K562 (cell line): ENCODE data around the gene ZNF503. TPM values are rescaled to one million over a fixed set of nuclear protein-coding genes. Genes with fewer than 3 reads are reported as not detected.
A peak's percentile ranks its signal among the peaks of the same experiment; 100 is the strongest.

Experiments
- ATAC-seq: fragments of 200-7000 bp; cut with Tn5 transposase; 3 replicates; pipeline ENCODE4 v1.9.1; 2020; ENCODE audit warnings: moderate library complexity
- BruUV-seq: library from RNA; stranded (reverse); fragments of 400-500 nt; replicated peaks from 2 replicates; lab custom pipeline; 2021; lab: Mats Ljungman, UMichigan
- CTCF ChIA-PET: fragments of 300-600 bp; formaldehyde crosslinking; extraction: SDS; loops from one replicate; lab custom pipeline; 2021; ENCODE audit warnings: low intra/inter-chr PET ratio; lab: Yijun Ruan, JAX
- POLR2A ChIA-PET: fragments of 300-600, 350-650 bp; sonication (Branson Sonifier 250); formaldehyde crosslinking; extraction: SDS; loops from one replicate; lab custom pipeline; 2021; ENCODE audit warnings: antibody characterized with exemption, inconsistent platforms; lab: Yijun Ruan, JAX
- DNase-seq, 4 experiments: peaks; one replicate each; pipeline versions ENCODE4 v3.0.0 to v3.0.0-alpha.2; 2011 to 2018; ENCODE audit warnings: low spot score in 3 of 4, mixed read lengths in 3 of 4; ENCODE audit errors: extremely low read depth in 1 of 4
- FAIRE-seq: peaks from 2 replicates; lab custom pipeline; 2011; peaks lifted over from hg19 to GRCh38; lab: Jason Lieb, UNC
- H2AFZ ChIP-seq: 2 replicates; pipeline ENCODE4 v1.6.0; 2011; ENCODE audit warnings: low read depth, low read length, control low read depth, inconsistent platforms
- H3K27ac ChIP-seq: fragments of 200-600 bp; 3 replicates; pipeline ENCODE4 v1.8.0; 2011; ENCODE audit warnings: low read depth, mild to moderate bottlenecking, control low read depth, inconsistent platforms, low read length, moderate library complexity, mixed read lengths; ENCODE audit errors: extremely low read depth
- H3K27me3 ChIP-seq, 2 experiments: fragments of 300-600 bp in 1 of 2; 2 replicates in 1 of 2; 3 replicates in 1 of 2; pipeline versions ENCODE4 v1.6.0 to v1.8.0; 2011; ENCODE audit warnings: inconsistent platforms in 2 of 2, low read length in 2 of 2, mild to moderate bottlenecking in 1 of 2, mixed read lengths in 1 of 2, moderate library complexity in 1 of 2; ENCODE audit not compliant: control insufficient read depth in 2 of 2, insufficient read depth in 2 of 2
- H3K36me3 ChIP-seq: fragments of 300-600 bp; 3 replicates; pipeline ENCODE4 v1.8.0; 2011; ENCODE audit warnings: mild to moderate bottlenecking, low read length, inconsistent platforms; ENCODE audit not compliant: control insufficient read depth, insufficient read depth
- H3K4me1 ChIP-seq, 2 experiments: fragments of 200-600 bp in 1 of 2; replicated peaks in 1 of 2; 2 replicates in 1 of 2; 3 replicates in 1 of 2; pipeline versions ENCODE4 v1.5.1 to v1.8.0; 2011; ENCODE audit warnings: inconsistent platforms in 2 of 2, low read length in 2 of 2, mild to moderate bottlenecking in 1 of 2, mixed read lengths in 1 of 2, moderate library complexity in 1 of 2; ENCODE audit not compliant: control insufficient read depth in 2 of 2, insufficient read depth in 2 of 2
- H3K4me2 ChIP-seq: 2 replicates; pipeline ENCODE4 v1.6.1; 2011; ENCODE audit warnings: low read length, control low read depth, inconsistent platforms, mixed read lengths; ENCODE audit not compliant: insufficient read depth
- H3K4me3 ChIP-seq: fragments of 200-600 bp; sonication (generic), shearing (Covaris generic); 2 replicates; pipeline ENCODE4 v1.5.1; 2016; ENCODE audit warnings: control low read depth, inconsistent platforms
- H3K79me2 ChIP-seq: fragments of 200-600 bp; 3 replicates; pipeline ENCODE4 v1.8.0; 2011; ENCODE audit warnings: low read length, inconsistent platforms; ENCODE audit not compliant: control insufficient read depth, insufficient read depth
- H3K9ac ChIP-seq, 2 experiments: 2 replicates each; pipeline versions ENCODE4 v1.6.0 to v1.6.1; 2011; ENCODE audit warnings: low read depth in 2 of 2, low read length in 2 of 2, control low read depth in 1 of 2, inconsistent platforms in 1 of 2, mild to moderate bottlenecking in 1 of 2, mixed read lengths in 1 of 2; ENCODE audit not compliant: insufficient read depth in 1 of 2
- H3K9me1 ChIP-seq: one replicate; pipeline ENCODE4 v1.6.0; 2011; ENCODE audit warnings: inconsistent platforms, mild to moderate bottlenecking, low read length, moderate library complexity; ENCODE audit not compliant: control insufficient read depth, insufficient read depth
- H3K9me3 ChIP-seq: replicated peaks from 2 replicates; pipeline ENCODE4 v1.5.1; 2011; ENCODE audit warnings: low read depth, low read length, inconsistent platforms; ENCODE audit not compliant: control insufficient read depth, insufficient read depth
- H4K20me1 ChIP-seq: replicated peaks from 2 replicates; pipeline ENCODE4 v1.6.1; 2011; ENCODE audit warnings: low read length, inconsistent platforms, mixed read lengths; ENCODE audit not compliant: control insufficient read depth, insufficient read depth
- ZNF12 ChIP-seq: sonication (generic); formaldehyde crosslinking; IDR thresholded peaks from 2 replicates; pipeline ENCODE4 v1.4.0; 2020; ENCODE audit warnings: mild to moderate bottlenecking, missing genetic modification reagents
- WGBS: fragments of 100-300 bp; shearing (Covaris generic); methylation state at CpG from one replicate; pipeline ENCODE4 v1.1.6; 2016; ENCODE audit warnings: low coverage, mixed read lengths; ENCODE audit not compliant: insufficient coverage; ENCODE audit errors: missing lambda C conversion rate; 5-methylcytosine and 5-hydroxymethylcytosine counted together
- in situ Hi-C: fragments of 300-500 bp; cut with MboI; formaldehyde crosslinking; loops from 4 replicates; pipeline ENCODE4 v1.15.0; 2018; ENCODE audit warnings: inconsistent platforms, mixed read lengths
- intact Hi-C: fragments of 100-400 bp; cut with micrococcal nuclease; formaldehyde crosslinking; loops from 2 replicates; pipeline ENCODE4 v1.14.2; 2022
- polyA plus RNA-seq, 8 experiments: library from polyadenylated mRNA; depleted of rRNA in 4 of 8; stranded (reverse) in 5 of 8; unstranded in 3 of 8; fragments of >200 nt; fragmentation: Nextera tagmentation in 2 of 8; fragmentation: Illumina TruSeq in 1 of 8; extraction: Ambion mirVana in 2 of 8; extraction: Trizol in 1 of 8; gene quantifications; 2 replicates each; pipeline versions ENCODE4 v1.2.1 to v1.2.3, GENCODE V29; 2011 to 2014; ENCODE audit warnings: inconsistent platforms in 1 of 8, missing spikeins in 1 of 8
- total RNA-seq, 7 experiments: library from RNA; depleted of rRNA in 6 of 7; stranded (reverse); fragments of >200 nt in 6 of 7; fragmentation: Illumina TruSeq in 2 of 7; extraction: Trizol in 2 of 7; gene quantifications; 2 replicates each; pipeline versions ENCODE4 v1.2.1 to v1.2.3, GENCODE V29; 2011 to 2021; ENCODE audit warnings: low replicate concordance in 1 of 7
- TF ChIP-seq, protein P1 (sequence below), 3 experiments: IDR thresholded peaks in 2 of 3; conservative IDR thresholded peaks in 1 of 3; 2 replicates each; pipeline ENCODE4 v1.5.1; 2011 to 2012; ENCODE audit warnings: low read length in 3 of 3, mild to moderate bottlenecking in 3 of 3, control low read depth in 2 of 3, improper control_type of control experiment in 1 of 3, inconsistent platforms in 1 of 3, low read depth in 1 of 3, mixed read lengths in 1 of 3, moderate library complexity in 1 of 3; ENCODE audit not compliant: insufficient read depth in 2 of 3

The ZNF503 gene
- total and polyA plus RNA-seq, 9 of the 15 experiments (the other 6 are each of a cell fraction or from before 2014, with no cell fraction given) = not detected

GRCh38 chr10:75446508-75446907 lies 44.9 kb upstream of the ZNF503 start:
- H3K27me3 ChIP-seq = peaks cover 4 to 12% of the 10 kb centered on the region in 2 experiments; a peak in 3 of 5 replicates
- H3K4me3 ChIP-seq = no peak overlapping the region
- H3K27ac ChIP-seq = no peak overlapping the region
- no TSS peak for BruUV-seq
- H3K9ac ChIP-seq = no peak overlapping the region
- no peak for DNase-seq
- no peaks in the 10 kb centered on the region for H3K4me1 ChIP-seq
- ATAC-seq = no peak
- ChIA-PET POLR2A (interaction anchor here (0.6 kb wide), 1 partner anchor 655 kb away, joined by 4 read pairs; no protein-coding TSS in a partner anchor), CTCF (interaction anchor here (0.6 kb wide), 1 partner anchor 410 kb away, joined by 5 read pairs; no protein-coding TSS in a partner anchor)
- no peak overlapping the region for H3K4me2 ChIP-seq
- 0% methylated on average over 1 of the region's 1 CpG for WGBS
- H3K9me1 ChIP-seq = no peaks in the 10 kb centered on the region
- H2AFZ ChIP-seq = no peak overlapping the region
- in situ Hi-C loops = no loop called here
- no peaks in the 10 kb centered on the region for H3K79me2 ChIP-seq
- TF ChIP-seq ZNF12 (CRISPR knock-in tag) = peak; percentile 89; the same call in 1 of the 2 replicates
- TF ChIP-seq, protein P1, sequence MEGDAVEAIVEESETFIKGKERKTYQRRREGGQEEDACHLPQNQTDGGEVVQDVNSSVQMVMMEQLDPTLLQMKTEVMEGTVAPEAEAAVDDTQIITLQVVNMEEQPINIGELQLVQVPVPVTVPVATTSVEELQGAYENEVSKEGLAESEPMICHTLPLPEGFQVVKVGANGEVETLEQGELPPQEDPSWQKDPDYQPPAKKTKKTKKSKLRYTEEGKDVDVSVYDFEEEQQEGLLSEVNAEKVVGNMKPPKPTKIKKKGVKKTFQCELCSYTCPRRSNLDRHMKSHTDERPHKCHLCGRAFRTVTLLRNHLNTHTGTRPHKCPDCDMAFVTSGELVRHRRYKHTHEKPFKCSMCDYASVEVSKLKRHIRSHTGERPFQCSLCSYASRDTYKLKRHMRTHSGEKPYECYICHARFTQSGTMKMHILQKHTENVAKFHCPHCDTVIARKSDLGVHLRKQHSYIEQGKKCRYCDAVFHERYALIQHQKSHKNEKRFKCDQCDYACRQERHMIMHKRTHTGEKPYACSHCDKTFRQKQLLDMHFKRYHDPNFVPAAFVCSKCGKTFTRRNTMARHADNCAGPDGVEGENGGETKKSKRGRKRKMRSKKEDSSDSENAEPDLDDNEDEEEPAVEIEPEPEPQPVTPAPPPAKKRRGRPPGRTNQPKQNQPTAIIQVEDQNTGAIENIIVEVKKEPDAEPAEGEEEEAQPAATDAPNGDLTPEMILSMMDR (IDR thresholded peaks at IDR 0.05 in 2 of 3, conservative IDR thresholded peaks at IDR 0.05 in 1 of 3; ENCODE audit: insufficient read depth in 2 of 3, low read depth in 1 of 3, low read length in 3 of 3) = no peak
- H3K9me3 ChIP-seq = peaks cover 6% of the 10 kb centered on the region
- no peaks in the 10 kb centered on the region for H3K36me3 ChIP-seq
- no peak for FAIRE-seq
- intact Hi-C loops = no loop called here
- no peaks in the 10 kb centered on the region for H4K20me1 ChIP-seq
